NOMO-1 treated with DMSO at 0.1 percent for 48 hours (cell line): Measurements from ENCODE around the gene IL20.
A peak's percentile ranks its signal among the peaks of the same experiment; 100 is the strongest.

ENCODE experiments used
- DNase-seq: peaks from one replicate; lab custom pipeline; 2025; ENCODE audit not compliant: unreplicated experiment; lab: John Stamatoyannopoulos, UW

The IL20 gene, protein sequence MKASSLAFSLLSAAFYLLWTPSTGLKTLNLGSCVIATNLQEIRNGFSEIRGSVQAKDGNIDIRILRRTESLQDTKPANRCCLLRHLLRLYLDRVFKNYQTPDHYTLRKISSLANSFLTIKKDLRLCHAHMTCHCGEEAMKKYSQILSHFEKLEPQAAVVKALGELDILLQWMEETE

DNA sequence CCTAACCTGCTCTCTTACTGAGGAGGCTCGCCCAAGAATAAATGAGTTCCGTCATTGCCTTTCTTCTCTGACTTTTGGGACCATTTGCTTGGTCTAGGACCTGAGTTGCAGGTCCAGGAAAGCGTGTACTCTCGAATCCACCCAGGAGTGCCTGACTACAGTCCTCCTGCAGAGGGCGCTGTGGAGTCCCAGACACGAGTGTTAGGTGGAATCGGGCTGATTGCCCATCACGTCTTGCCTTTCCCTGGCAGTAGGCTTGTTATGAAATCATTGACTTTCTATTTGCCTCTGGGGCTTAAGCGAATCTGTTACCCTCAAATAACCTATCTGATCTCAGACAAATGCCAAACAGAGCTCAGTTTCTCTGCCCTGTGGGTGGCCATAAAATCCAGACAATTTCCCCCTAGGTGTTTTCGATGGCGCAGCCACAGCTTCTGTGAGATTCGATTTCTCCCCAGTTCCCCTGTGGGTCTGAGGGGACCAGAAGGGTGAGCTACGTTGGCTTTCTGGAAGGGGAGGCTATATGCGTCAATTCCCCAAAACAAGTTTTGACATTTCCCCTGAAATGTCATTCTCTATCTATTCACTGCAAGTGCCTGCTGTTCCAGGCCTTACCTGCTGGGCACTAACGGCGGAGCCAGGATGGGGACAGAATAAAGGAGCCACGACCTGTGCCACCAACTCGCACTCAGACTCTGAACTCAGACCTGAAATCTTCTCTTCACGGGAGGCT is at the start of gene IL20:
IL20 (plus strand) TSS at position 685 of the 733 bp plus-strand sequence. CDS start 230 bp downstream, outside the sequence.
- peak; percentile 73 for DNase-seq

DNA sequence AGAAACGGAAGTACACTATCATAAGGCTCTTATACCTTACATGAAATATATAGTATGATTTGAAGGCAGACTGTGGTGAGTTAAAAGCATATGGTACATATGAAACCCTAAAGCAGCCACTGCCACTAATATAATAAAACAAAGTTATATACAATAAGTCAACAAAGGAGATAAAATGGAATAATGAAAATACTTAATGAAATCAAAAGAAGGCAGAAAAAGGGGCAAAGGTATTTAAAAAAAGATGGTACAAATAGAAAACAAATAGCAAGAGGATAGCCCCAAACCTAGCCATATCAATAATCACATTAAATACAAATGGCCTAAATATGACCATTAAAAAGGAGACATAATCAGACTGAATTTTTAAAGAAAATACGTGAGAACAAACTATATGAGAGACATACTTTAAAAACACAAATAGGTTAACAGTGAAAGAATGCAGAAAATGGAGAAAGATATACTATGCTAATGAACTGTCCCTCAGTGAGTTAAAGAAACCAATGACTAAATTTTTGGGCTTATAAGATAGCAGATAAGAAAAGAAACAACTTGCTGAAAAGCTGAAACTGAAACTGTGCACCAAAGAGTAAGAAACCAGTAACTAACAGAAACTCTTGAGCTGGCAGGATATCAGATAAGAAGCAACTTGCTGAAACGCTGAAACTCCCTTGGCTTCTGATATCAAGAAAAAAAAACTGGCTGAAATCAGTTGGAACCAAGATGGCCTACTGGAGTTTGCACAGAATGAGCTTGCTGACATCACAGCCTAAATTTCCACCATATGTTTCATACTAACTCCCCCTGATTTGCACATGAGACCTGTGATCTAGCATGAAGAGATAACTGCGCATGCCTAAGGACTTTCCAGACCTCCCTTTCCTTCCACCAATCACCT is 48.8 kb upstream of the IL20 start:
- DNase-seq: no peak

DNA sequence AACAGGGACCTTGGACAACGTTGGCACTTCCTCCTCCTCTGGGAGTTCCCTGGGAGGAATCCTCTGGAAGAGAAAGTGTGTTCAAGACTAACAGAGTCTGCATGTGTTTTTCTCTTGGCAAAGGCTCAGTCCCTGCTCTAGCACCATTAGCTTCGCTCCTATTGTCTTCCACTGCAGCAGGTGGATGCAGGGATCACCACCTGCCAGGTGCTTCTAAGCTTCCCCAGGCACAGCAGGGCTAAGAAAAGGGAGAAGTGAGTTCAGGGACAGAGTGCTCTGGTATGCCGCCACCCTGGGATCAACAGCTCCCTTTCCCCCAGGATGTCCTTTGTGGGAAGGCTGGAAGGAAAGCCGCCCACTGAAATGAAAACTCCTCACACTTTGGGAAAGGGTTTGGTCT is 43.9 kb upstream of the IL20 start:
- no peak for DNase-seq

DNA sequence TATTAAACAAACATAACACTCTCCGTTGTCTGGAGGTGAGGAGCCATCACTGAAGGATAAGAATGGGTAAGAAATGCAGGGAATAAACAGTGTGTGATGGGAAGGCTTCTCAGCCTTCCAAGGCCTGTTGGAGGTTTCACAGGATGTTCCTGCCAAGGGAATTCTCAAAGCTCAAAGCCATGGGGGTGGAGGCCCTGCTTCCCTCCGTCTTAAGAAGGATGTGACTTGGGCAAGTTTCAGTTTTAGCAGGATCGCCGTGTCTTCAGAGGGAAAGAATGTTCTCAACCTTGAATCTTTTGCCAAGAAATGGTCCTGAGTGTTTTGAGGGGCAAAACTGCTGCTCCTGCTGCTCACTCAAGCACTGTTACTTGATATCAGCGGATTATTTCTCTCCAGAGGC is 41.7 kb upstream of the IL20 start:
- DNase-seq: no peak

DNA sequence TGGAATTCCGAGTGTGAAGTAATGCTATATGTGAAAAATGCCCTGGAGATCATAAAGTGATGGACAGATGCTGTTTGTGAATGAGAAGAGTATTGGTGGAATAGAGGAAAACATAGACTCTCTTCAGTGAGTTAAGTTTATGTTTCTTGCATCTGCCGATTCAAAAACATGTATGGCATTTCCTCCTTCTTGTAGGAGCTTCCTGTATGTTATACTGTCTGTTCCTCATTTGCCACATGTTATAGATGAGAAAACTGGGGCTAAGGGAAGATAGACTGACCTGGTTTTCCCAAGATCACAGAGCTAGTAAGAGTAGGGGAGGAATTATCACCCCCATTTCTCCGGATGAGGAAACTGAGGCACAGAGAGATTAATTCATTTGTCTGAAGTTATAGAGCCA is 41.1 kb upstream of the IL20 start:
- peak; percentile 63 for DNase-seq

DNA sequence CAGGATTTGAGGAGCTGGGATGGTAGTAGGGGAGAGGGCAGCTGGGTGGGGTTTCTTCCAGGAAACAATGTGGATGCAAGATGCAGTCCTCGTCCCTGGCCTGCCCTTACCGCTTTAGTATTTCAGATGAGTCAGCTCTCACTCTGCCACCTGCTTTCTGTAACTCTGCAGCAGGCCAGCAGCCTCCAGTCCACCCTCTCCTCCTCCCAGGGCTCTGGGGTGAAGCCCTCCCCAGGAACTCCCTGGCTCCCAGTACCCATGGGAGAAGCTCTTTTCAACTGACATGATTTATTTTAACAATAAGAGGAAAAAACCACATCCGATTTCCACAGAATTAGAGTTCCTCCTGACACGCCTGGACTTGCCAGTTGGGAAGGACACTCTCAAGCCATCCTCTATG is 39.0 kb upstream of the IL20 start:
- DNase-seq: peak; percentile 18

DNA sequence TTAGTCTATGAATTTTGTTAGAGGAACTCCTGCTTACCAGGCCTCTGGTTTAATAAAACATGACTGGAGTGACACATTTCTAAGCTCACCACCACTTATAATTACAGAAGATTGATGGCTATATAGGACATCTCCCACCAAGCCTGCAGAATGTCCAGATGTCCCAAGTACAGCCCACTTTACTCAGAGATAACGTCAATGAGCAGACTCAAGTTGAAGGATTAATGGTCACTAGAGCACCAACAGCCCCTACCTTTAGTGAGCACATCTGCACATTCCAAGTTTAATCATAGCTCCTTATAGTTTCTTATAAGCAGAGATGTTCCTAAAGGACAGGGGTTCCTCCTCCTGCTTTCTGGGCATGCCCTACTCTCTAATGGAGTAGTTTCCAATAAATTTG is 37.4 kb upstream of the IL20 start:
- DNase-seq: no peak

DNA sequence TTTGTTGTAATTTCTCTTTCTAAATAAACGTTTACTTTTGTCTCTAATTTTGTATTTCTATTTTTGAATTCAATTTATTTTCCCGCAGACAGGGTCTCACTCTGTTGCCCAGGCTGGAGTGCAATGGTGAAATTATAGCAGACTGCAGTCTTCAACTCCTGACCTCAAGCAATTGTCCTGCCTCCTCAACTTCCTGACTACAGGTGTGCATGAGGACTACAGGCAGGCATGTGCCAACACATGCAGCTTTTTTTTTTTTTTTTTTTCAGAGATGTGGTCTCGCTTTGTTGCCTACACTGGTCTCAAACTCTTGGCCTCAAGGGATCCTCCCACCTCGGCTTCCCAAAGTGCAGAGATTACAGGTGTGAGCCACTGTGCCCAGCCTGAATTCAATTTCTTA is 36.7 kb upstream of the IL20 start:
- DNase-seq: no peak

DNA sequence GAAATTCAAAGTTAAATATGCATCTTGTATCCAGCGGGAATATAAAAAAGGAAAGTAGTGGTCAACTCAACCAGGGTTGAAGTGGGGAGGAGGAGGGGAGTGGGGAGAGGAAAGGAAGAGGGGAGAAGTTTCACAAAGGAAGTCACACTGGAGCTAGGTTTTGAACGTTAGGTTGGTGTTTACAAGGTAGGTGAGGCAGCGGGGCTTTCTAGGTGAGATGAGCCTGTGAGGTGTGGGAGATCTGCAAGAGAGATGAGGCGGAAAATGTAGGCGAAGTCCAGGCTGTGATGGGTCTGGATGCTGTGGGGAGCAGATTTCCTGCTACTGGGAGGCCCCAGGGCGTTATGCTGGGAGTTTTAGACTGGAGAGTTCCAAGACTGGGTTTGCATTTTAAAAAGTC is 36.1 kb upstream of the IL20 start:
- no peak for DNase-seq

DNA sequence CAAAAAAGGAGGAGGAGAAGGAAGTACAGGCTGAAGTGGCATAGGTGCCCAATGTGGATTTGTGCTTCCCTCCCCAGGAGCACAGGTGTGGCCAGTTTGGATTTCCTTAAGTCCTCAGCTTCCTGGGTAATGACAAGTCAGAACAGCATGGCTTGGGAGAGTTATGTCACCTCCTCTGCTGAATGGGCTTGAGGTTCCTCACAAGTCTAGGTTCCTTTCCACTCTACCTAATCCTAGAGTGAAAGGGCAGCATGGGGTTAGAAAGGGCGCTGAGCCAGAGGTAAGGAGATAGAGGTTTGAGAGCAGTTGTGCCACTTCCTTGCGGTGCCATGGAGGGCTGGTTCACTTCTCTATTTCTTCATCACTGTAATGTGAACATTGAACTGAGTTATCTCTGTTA is 35.5 kb upstream of the IL20 start:
- peak; percentile 90 for DNase-seq

DNA sequence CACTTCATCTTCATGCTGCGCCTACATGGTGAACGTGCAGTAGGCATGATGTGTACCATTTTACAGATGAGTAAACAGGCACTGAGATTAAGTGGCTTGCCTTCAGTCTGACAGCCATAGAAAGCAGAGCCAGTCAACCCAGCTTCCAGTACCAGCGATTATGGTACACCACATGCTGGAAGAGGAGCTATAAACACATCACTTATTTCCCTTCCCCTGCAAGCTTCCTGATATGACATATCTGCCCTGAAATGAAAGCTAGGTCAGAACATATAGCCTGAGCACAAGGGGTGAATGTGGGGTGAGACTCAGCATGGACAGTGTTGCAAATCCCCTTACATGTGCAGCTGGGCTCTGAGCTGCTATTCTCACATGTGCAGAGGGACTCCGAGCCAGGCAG is 33.8 kb upstream of the IL20 start:
- DNase-seq: peak; percentile 32

DNA sequence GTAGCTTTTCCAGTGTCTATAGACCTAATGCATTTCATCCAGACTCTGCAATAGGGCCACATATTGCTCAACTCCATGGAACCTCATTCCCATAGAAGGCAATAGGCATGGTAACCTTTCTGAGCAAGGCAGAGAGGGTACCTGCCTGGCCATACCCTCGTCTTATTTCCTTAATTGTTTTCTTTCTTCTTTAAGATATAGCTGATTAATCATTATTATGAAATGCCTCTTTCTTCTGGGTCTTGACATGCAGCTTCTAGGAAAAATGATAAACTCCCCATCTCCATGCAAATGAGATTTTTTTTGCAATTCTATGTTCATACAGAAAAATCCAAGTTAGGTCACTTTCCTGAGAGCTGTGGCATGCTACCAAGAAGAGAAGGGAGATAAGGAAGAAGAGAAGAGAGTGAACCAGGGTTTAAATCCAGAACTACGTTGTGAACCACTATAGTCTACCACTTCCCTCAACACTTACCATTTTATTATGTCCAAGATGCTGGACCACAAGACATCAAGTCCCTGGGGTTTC is 33.0 kb upstream of the IL20 start:
- DNase-seq: peak; percentile 44

DNA sequence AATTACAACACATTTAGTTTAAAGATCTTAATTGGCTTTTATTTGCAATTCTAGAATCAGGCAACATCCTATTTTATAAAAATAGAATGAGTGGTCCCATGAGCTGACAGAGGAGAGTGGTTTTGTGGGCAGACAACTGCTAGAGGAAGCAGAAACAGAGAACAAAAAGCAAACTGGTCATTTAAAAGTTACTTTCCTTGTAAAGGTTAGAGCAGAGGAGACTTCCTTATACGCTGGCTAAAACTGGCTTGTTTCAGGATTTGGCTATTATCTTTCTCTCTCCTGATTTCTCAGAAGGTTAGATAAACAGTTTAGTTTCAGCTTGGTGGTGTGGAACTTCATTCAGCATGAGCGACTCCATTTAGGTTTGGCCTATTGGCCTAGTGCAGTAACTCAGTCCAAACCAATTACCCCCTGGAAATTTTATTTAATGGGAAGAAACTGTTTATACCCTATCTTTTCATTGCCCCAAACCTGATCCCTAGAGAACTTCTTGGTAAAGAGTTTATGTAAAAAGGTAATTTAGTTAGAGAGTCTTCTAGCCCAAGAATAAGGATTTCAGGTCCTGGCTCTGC is 32.2 kb upstream of the IL20 start:
- peak; percentile 97 for DNase-seq

DNA sequence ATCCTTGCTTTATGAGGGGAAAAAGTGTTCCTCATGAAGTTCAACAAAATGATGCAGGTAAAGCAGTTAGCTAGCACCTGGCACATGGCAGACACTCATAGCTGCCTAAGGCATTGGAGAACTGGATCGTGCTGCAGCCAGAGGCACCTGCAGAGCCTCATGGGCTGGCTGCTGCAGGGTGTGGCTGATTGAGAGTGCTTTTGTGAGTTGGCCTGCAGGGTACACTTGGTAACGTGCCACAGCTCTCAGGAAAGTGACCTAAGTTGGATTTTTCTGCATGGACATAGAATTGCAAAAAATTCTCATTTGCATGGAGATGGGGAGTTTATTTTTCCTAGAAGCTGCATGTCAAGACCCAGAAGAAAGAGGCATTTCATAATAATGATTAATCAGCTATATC is 31.6 kb upstream of the IL20 start:
- DNase-seq: no peak

DNA sequence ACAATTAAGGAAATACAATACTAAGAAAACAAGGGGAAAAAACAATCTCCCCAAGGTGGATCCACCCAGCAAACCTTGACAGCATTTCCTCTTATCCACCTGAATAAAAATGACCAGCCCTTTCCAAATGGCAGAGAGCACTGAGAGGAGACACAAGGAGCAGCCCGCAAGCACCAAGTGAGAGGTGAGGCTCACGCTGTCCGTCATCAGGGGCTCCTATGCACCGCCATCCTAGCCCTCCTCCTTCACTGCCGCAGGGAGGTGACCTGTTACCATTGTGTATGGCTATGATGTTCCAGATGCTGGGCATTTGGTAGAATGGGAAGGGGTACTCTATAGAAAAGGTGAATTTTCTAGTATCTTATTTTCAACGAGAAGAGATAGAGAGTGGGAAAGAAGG is 31.2 kb upstream of the IL20 start:
- no peak for DNase-seq

DNA sequence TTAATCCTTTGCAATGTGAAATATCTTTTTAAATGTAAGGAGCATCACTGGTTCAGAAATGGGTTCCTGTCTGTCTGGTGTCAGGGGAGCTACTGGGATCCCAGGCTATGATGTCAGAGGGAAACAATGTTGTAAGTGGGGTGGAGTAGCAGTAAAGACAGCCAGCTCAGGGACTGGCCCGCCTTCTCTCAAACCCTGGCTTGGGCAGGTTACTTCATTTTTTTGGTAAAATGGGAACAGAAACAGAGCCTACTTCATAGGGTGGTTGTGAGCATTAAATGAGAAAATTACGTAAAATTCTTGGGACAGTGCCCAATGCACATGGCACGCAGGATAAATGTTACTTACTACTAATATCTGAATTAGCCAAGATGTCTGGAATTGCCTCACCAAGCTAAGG is 30.7 kb upstream of the IL20 start:
- DNase-seq: peak; percentile 83

DNA sequence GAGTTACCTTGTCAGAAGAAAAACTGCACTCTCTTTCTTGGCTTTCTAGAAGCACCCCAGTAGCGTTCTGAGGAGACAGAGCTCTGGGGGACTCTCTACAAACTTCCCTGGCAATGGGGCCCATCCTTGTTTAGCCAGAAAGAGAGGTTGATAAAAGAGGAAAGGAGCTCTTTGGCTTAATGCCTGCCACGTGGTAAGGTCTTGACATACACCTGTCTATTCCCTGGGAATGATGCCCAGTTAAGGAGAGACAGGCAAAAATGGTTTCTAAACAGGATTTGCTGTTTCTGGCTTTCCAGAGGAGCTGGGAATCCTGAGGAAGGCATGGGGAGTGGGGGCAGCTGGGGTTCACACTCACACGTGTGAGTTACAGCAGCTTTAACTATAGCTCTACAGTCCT is 30.2 kb upstream of the IL20 start:
- no peak for DNase-seq

DNA sequence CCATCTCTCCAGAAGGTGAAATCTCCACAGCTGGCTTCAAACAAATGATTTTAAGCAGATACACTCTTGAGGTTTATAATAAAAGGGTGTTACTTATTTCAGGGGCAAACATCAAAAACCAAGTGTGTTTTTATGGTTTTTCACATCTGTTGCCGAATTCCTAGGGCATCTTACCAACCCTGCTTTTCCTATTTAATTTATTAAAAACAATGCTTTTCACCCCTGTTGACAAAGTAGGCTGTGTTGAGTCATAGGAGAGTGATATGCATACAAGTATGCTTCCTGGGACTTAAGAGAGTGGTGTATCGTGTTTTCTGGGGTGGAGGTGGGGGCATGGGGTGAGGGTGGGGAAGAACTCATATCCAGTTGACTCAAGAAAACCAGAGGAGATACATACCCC is 29.3 kb upstream of the IL20 start:
- no peak for DNase-seq

DNA sequence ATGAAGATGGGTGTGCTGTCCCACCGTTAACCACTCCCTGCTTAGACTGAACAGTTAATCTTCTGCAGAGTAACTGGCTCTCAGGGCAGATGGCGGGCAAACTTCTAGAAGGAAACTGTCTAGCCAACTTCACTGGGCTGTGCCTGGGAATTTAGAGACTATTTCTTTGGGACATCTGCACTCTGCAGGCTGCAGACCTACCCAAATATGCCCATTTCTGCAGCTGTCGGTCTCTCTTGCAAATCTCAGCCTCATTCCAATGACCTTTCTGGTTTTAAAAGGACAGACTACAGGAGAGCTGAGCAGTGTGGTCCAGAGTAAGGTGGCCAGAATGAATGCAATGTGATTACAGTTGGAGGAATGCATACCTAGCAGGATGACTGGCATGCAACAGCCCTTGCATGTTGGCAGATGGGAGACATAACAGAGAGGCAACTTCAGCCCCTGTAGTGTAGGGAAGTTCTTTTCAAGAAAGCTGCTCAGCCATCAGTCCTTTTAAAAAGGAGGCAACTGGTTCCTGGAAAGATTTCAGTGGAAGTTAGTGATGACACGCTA is 26.3 kb upstream of the IL20 start:
- no peak for DNase-seq

DNA sequence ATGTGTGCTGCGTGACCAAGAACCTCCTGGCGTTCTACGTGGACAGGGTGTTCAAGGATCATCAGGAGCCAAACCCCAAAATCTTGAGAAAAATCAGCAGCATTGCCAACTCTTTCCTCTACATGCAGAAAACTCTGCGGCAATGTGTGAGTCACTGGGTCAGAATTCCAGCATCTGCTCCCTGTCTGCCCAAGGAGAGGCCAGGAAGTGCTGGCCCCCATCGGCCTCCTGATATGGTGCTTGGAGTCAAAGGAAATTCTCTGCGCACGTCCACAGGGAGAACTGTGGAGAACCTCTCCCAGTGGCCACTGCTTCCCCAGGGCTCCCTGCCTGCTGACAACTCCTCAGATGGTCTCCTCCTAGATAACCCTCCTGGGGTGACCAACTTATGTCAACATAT is 25.6 kb upstream of the IL20 start:
- DNase-seq: no peak
